GM13976 (cell line): ENCODE data around the gene HIVEP3.
A peak's percentile ranks its signal among the peaks of the same experiment; 100 is the strongest.

Experiments used
- DNase-seq: peaks from one replicate; pipeline ENCODE4 v3.0.0; 2012; ENCODE audit warnings: low spot score
- in situ Hi-C: fragments of 300-500 bp; cut with MboI; formaldehyde crosslinking; loops from one replicate; pipeline ENCODE4 v1.12.0; 2022; ENCODE audit warnings: low sequenced_read_pairs, mixed read lengths, inconsistent platforms; ENCODE audit not compliant: unreplicated experiment
- TF ChIP-seq, protein P1 (sequence below): IDR thresholded peaks from 2 replicates; pipeline ENCODE4 v1.5.1; 2012; ENCODE audit warnings: borderline replicate concordance, mild to moderate bottlenecking; ENCODE audit not compliant: insufficient read depth; ENCODE audit errors: extremely low read depth, missing control alignments, control extremely low read depth

The HIVEP3 gene

GRCh38 chr1:41513383-41513735, 405.4 kb downstream of the HIVEP3 start:
- in situ Hi-C loops, result no loop called here
- TF ChIP-seq, protein P1, sequence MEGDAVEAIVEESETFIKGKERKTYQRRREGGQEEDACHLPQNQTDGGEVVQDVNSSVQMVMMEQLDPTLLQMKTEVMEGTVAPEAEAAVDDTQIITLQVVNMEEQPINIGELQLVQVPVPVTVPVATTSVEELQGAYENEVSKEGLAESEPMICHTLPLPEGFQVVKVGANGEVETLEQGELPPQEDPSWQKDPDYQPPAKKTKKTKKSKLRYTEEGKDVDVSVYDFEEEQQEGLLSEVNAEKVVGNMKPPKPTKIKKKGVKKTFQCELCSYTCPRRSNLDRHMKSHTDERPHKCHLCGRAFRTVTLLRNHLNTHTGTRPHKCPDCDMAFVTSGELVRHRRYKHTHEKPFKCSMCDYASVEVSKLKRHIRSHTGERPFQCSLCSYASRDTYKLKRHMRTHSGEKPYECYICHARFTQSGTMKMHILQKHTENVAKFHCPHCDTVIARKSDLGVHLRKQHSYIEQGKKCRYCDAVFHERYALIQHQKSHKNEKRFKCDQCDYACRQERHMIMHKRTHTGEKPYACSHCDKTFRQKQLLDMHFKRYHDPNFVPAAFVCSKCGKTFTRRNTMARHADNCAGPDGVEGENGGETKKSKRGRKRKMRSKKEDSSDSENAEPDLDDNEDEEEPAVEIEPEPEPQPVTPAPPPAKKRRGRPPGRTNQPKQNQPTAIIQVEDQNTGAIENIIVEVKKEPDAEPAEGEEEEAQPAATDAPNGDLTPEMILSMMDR, result peak; percentile 34
- DNase-seq, result peak; percentile 56

DNA sequence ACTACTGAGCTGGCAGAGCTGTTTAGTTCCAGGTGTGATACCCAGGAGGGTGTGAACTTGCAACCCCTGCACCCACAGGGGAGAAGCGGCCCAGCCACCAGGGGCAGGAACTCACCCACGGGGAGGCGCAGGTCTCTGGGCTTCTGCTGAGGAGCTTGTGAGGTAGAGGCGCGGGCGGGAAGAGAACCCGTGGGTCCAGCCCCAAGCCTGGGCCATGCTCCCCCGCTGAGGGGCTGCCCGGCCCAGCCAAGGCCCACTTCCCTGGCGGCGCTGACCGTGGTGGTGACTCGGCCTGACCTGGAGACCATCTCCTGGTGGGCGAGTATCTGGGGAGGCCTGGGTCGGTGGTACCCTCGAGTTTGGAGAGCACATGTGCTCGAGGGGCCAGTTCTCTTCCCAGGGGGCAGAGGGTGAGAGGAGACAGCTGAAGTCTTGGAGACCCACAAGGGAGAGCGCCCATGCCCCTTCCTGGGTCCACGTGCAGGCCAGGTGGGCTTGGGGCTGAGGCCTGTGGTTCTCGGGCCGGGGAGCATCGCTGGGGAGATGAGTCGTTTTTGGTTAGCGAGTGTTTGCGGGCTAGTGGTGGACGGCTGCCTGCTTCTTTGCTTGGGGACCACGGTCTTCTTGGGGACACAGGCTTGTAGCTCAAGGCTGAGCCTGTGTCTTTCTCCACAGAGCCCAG, 405.9 kb downstream of the HIVEP3 start:
- TF ChIP-seq, protein P1, result no peak
- in situ Hi-C loops, result no loop called here
- DNase-seq, result no peak

- TF ChIP-seq, protein P1, result no peak
- in situ Hi-C loops, result no loop called here
- no peak for DNase-seq
These were observed 407.5 kb downstream of the HIVEP3 start for GRCh38 chr1:41511239-41511540.

DNA sequence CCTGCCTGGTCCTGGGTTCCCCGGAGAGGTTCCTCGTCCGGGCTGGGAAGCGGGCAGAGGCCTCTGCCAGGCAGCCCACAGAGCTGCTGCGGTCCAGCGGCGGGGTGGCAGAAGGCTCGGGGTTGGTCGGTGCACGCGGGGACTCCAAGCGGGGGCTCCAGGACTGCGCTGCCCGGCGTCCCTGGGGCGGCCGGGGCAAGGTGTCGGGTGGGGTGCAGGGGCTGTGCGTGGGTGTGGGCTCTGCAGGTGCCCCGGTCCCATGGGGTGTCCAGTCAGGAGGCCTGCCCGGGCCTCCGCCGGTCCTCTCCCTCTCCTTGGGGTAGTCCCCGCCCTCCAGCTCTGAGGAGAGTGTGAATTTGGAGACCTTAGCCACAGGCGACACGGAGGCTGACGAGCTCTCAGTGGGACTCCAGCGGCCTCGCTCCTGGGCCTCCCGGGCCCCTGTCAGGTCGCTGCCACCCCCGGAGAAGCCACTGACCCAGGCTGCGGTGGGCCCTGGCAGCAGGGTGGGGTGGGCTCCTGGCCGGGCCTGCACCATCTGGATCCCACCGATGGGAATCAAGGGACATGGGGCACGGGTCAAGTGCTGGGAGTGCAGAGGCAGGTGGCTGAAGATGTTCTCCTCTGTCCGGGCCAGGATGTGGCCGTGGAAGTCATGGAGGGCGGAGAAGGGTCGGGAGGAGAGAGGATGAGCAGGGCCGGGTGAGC, 408.0 kb downstream of the HIVEP3 start:
- in situ Hi-C loops, result no loop called here
- no peak for DNase-seq
- TF ChIP-seq, protein P1, result no peak

GRCh38 chr1:41509270-41509671, 409.5 kb downstream of the HIVEP3 start:
- TF ChIP-seq, protein P1, result no peak
- in situ Hi-C loops, result no loop called here
- DNase-seq, result no peak

GRCh38 chr1:41508290-41508689, 410.4 kb downstream of the HIVEP3 start:
- DNase-seq, result no peak
- in situ Hi-C loops, result no loop called here
- TF ChIP-seq, protein P1, result no peak

GRCh38 chr1:41507836-41508235, 410.9 kb downstream of the HIVEP3 start:
- TF ChIP-seq, protein P1, result no peak
- DNase-seq, result no peak
- in situ Hi-C loops, result no loop called here
